Omental fat pad (tissue), 4 donors: Measurements from ENCODE around the gene PATZ1. TPM values are rescaled to one million over a fixed set of nuclear protein-coding genes. Genes with fewer than 3 reads are reported as not detected.

ENCODE experiments used
- ATAC-seq: fragments of 150-250 bp; one replicate; pipeline ENCODE4 v1.9.1; 2016; ENCODE audit warnings: mild to moderate bottlenecking, moderate library complexity; ENCODE audit not compliant: low FRiP score
- DNase-seq: peaks from one replicate; pipeline ENCODE4 v3.0.0-alpha.2; 2019; ENCODE audit warnings: low spot score
- total RNA-seq, 4 donors: library from RNA; depleted of rRNA; stranded (reverse); fragments of >200 nt; gene quantifications; one replicate each; pipeline ENCODE4 v1.1.0, GENCODE V29; 2016
- TF ChIP-seq, protein P1 (sequence below), 3 donors: fragments of 450-650 bp; IDR thresholded peaks; one replicate each; pipeline ENCODE4 v1.5.1; 2016 to 2017; ENCODE audit warnings: antibody characterized with exemption in 3 of 3, mild to moderate bottlenecking in 3 of 3, moderate library complexity in 2 of 3

Gene PATZ1
- total RNA-seq, 4 donors from 2014 or later: 10.8 to 15.4 (median 14.8) TPM

DNA sequence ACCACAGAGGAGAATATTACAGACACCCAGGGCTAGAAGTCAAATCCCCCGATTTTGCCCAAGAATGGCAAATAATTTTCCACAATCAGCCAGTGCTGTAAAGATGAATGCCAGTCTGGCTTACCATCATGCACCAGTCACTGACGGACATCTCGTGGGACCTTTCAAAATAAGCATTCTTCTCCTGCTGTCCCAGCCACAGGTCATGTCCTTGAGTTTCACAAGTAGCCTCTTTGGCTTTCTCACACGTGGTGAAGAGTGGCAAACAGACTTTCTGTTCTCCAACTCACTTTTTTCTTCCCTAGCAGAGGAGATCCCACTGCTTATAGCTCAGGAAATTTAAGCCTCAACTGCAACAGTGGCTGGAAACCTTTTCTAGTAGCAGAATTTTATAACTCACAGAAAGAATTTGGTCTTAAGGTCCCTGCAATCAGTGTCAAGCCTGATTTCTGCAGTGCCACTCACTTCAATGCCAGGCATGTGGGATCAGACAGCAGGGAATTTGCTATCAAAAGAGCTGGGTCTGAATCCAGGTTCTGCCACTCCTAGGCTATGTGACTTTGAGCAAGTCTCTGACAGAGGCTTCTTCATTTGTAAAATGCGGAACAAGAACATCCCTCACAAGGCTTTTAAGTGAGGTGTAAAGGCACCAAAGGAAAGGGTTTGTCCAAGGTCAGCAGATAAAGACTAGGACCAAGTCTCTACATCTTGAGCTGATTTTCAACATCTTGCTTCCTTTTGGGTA, 57.5 kb downstream of the PATZ1 start:
- DNase-seq (no peak), ATAC-seq (no peak)
- TF ChIP-seq, protein P1, sequence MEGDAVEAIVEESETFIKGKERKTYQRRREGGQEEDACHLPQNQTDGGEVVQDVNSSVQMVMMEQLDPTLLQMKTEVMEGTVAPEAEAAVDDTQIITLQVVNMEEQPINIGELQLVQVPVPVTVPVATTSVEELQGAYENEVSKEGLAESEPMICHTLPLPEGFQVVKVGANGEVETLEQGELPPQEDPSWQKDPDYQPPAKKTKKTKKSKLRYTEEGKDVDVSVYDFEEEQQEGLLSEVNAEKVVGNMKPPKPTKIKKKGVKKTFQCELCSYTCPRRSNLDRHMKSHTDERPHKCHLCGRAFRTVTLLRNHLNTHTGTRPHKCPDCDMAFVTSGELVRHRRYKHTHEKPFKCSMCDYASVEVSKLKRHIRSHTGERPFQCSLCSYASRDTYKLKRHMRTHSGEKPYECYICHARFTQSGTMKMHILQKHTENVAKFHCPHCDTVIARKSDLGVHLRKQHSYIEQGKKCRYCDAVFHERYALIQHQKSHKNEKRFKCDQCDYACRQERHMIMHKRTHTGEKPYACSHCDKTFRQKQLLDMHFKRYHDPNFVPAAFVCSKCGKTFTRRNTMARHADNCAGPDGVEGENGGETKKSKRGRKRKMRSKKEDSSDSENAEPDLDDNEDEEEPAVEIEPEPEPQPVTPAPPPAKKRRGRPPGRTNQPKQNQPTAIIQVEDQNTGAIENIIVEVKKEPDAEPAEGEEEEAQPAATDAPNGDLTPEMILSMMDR (IDR thresholded peaks at IDR 0.05): no peak

DNA sequence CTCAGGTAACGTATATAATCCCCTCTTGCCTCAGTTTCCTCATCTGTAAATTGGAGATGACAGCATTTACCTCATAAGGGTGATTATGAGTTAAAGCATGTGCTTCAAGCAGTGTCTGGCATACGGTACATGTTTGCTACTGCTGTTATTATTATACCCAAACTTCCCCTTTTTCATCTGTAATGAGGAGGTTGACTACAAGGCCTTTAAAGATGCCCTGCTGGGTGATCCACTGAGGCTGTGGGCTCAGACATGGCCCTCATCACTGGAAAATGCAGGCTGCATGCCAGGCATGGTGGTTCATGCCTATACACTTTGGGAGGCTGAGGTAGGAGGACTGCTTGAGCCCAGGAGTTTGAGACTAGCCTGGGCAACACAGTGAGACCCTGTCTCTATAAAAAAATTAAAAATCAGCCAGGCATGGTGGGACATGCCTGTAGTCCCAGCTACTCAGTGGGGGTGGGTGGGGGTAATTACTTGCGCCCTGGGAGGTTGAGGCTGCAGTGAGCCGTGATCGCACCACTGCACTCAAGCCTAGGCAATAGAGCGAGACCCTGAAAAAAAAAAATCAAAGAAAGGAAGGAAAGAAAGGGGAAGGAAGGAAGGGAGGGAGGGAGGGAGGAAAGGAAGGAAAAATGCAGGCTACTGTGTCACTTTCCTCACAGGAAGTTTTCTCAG, 58.2 kb downstream of the PATZ1 start:
- ATAC-seq (no peak), DNase-seq (no peak)
- TF ChIP-seq, protein P1 (IDR thresholded peaks at IDR 0.05): no peak

DNA sequence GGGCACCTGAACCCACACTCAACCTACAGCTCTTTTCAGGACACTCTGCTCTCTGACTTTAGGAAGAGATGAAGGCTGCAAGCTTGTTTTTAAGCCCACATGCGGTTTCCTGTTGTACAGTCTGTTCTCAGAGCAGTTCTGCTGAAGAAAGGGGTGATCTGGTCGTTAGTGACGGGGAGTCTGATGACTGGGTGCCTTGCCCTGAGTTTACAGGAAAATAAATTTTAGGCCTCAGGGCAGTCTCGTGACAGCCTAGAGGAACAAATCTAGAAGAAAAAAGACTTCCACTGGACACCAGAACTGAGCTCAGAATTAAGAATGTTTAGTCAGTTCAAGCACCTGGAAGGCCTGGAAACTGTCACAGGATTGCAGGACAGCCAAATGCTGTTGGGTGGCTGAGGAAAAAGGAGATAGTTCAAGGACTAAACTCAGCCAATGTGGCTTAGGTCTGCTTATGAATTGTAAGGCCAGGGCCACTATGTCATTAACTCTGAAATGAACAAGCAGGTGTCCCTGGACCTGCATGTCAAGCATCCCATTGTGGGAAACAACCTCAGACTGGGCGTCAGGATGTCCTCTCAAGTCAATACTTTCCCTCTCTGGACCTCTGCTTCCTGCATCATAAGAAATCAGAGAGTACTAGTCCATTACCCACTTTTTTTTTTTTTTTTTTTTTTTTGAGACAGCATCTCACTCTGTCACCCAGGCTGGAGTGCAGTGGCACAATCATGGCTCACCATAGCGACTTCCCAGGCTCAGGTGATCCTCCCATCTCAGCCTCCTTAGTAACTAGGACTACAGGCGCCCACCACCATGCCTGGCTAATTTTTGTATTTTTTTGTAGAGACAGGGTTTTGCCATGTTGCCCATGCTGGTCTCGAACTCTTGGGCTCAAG, 59.5 kb downstream of the PATZ1 start:
- no peak for DNase-seq
- TF ChIP-seq, protein P1 (IDR thresholded peaks at IDR 0.05): no peak
- no peak for ATAC-seq

DNA sequence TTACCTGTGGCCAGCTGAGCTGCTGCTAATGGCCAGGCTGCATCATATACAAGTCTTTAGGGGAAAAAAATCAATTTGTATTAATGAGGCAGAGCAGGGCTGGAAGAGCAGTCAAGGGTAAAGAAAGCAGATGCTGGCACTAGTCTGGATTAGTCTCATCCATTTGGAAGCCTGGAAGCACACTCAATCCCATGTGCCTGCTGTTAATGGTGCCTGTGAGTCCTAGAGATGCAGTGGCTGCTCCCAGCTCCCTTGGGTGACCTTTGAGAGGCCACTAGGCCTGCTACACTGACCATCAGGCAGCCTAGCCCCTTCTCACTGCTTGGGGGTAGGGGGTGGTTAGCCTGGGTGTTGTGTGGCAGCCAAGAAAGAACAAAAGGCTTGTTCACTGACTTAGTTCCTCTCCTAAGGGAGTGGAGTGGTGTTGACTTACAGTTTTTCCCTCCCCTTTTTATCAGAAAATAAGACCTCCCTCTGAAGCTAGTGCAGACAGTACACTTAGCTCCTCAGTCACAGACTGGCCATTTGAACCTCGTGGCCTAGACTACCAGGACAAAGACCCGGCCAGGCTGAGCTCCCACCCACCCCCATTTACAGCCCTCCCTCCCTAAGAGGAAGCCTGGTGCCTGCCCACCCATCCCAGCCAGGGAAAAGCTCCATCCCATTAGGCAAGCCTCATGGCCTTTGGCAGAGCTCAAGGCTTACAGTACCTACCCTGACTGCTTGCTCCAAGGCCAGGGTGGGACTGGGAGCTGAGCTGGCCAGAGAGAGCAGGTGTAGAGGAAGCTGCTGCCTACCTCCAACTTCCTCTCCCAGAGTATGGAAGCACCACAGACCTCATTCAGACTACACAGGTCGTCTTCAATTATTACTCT, 61.6 kb downstream of the PATZ1 start:
- TF ChIP-seq, protein P1 (IDR thresholded peaks at IDR 0.05): no peak
- no peak for DNase-seq
- no peak for ATAC-seq

DNA sequence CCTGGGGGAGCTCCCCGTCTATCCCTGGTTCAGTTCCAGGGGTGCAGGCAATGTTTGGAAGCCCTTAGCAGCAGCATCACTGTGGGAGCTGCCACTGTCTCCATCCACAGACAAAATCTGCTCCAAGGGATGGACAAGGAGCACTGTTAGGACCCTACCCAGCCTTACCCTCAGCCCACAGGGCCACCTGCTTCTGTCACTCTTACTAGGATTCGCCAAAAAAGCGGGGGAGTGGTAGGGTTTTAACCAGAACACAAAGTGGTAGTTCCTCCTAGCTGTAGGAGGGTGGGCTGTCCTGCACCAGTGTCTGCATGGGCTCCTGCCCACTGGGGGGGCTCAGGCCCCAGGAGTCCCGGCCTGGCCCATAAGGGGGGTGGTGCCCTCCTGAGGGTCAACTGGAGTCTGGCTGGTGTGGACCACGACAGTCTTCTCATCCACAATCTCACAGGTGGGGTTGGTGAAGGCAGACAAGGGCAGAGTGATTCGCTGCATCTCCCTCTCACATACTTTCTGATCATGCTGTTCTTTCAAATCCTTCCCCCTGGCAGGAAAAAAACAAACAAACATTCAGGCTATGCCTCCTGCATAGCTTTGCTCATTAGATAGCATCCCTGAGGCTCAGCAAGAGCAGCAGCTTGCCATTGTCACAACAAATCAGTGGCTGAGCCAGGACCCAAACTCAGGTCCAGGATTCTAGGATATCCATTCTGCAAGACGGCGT, 63.2 kb downstream of the PATZ1 start:
- DNase-seq (no peak), ATAC-seq (no peak)
- TF ChIP-seq, protein P1 (IDR thresholded peaks at IDR 0.05): no peak

DNA sequence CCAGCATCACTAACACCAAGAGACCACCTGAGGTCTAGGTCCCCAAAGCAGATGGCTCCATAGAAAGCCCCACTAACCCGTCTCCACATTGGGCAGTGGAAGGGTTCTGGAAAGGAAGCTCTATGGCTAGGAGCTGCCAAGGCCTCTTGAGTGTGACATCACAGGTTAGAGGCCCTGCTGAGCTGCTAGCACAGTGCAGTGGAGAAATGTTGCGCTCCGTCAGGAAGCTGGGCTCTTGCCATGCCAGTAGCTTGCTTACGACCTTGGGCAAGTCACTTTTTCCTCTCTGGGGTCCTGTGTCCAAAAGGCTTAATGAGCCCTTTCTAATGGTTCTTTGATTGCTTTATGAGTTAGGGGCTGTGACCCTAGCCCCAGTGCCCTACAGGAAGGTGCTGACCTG, 64.4 kb downstream of the PATZ1 start:
- TF ChIP-seq, protein P1 (IDR thresholded peaks at IDR 0.05): no peak
- DNase-seq (no peak), ATAC-seq (no peak)
